ENCODE data around the gene OPN4.

GRCh38 chr10:86709396-86710185 lies 55.2 kb downstream of the OPN4 start:
- no peak for TF ChIP-seq EZH2 (optimal IDR thresholded peaks at IDR 0.05; ENCODE audit: low read depth, low read length)
- TF ChIP-seq, protein P1, sequence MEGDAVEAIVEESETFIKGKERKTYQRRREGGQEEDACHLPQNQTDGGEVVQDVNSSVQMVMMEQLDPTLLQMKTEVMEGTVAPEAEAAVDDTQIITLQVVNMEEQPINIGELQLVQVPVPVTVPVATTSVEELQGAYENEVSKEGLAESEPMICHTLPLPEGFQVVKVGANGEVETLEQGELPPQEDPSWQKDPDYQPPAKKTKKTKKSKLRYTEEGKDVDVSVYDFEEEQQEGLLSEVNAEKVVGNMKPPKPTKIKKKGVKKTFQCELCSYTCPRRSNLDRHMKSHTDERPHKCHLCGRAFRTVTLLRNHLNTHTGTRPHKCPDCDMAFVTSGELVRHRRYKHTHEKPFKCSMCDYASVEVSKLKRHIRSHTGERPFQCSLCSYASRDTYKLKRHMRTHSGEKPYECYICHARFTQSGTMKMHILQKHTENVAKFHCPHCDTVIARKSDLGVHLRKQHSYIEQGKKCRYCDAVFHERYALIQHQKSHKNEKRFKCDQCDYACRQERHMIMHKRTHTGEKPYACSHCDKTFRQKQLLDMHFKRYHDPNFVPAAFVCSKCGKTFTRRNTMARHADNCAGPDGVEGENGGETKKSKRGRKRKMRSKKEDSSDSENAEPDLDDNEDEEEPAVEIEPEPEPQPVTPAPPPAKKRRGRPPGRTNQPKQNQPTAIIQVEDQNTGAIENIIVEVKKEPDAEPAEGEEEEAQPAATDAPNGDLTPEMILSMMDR (IDR thresholded peaks at IDR 0.05; ENCODE audit: low read length): no peak

Data from MM.1S (cell line).